ENCODE measurements around the gene BPIFB2.
"Not testable (repeated sequence)": the region's sequence is repeated elsewhere in the genome, so short reads cannot be mapped to it uniquely, and the experiment has no call there.

BPIFB2 gene

GRCh38 chr20:33007376-33008335, at the start of gene BPIFB2:
Gene BPIFB2 (plus strand): TSS chr20:33007704. CDS start chr20:33008575, 871 bp downstream.
- DNase-seq, result no peak

- no peak for DNase-seq
Measured at GRCh38 chr20:32958574-32958973, 48.9 kb upstream of the BPIFB2 start.

GRCh38 chr20:32959351-32960221, 47.9 kb upstream of the BPIFB2 start:
- DNase-seq, result no peak

GRCh38 chr20:32960222-32960518, 47.3 kb upstream of the BPIFB2 start:
- no peak for DNase-seq

GRCh38 chr20:32960849-32961731, 46.4 kb upstream of the BPIFB2 start:
- no peak for DNase-seq

- DNase-seq, result no peak
Measured at GRCh38 chr20:32962053-32962452, 45.5 kb upstream of the BPIFB2 start.

- DNase-seq, result not testable (repeated sequence)
Measured at GRCh38 chr20:32962646-32963045, 44.9 kb upstream of the BPIFB2 start.

- DNase-seq, result no peak
Measured at GRCh38 chr20:32963176-32963575, 44.3 kb upstream of the BPIFB2 start.

- no peak for DNase-seq
Measured at GRCh38 chr20:32964575-32964974, 42.9 kb upstream of the BPIFB2 start.

- DNase-seq, result no peak
Measured at GRCh38 chr20:32965115-32965514, 42.4 kb upstream of the BPIFB2 start.

- no peak for DNase-seq
Measured at GRCh38 chr20:32965581-32966373, 41.7 kb upstream of the BPIFB2 start.

- no peak for DNase-seq
Measured at GRCh38 chr20:32966382-32966781, 41.1 kb upstream of the BPIFB2 start.

GRCh38 chr20:32966881-32967781, 40.4 kb upstream of the BPIFB2 start:
- no peak for DNase-seq

- DNase-seq, result no peak
Measured at GRCh38 chr20:32967961-32968457, 39.5 kb upstream of the BPIFB2 start.

- DNase-seq, result no peak
Measured at GRCh38 chr20:32968478-32969241, 38.8 kb upstream of the BPIFB2 start.

- DNase-seq, result no peak
Measured at GRCh38 chr20:32969356-32970114, 38.0 kb upstream of the BPIFB2 start.

- DNase-seq, result no peak
Measured at GRCh38 chr20:32970115-32970972, 37.2 kb upstream of the BPIFB2 start.

- DNase-seq, result no peak
Measured at GRCh38 chr20:32970973-32971300, 36.6 kb upstream of the BPIFB2 start.
